ENCODE results near the gene CERKL.
"Not testable (repeated sequence)": the region's sequence is repeated elsewhere in the genome, so short reads cannot be mapped to it uniquely, and the experiment has no call there.

Gene CERKL, protein sequence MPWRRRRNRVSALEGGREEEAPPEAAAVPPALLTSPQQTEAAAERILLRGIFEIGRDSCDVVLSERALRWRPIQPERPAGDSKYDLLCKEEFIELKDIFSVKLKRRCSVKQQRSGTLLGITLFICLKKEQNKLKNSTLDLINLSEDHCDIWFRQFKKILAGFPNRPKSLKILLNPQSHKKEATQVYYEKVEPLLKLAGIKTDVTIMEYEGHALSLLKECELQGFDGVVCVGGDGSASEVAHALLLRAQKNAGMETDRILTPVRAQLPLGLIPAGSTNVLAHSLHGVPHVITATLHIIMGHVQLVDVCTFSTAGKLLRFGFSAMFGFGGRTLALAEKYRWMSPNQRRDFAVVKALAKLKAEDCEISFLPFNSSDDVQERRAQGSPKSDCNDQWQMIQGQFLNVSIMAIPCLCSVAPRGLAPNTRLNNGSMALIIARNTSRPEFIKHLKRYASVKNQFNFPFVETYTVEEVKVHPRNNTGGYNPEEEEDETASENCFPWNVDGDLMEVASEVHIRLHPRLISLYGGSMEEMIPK

DNA sequence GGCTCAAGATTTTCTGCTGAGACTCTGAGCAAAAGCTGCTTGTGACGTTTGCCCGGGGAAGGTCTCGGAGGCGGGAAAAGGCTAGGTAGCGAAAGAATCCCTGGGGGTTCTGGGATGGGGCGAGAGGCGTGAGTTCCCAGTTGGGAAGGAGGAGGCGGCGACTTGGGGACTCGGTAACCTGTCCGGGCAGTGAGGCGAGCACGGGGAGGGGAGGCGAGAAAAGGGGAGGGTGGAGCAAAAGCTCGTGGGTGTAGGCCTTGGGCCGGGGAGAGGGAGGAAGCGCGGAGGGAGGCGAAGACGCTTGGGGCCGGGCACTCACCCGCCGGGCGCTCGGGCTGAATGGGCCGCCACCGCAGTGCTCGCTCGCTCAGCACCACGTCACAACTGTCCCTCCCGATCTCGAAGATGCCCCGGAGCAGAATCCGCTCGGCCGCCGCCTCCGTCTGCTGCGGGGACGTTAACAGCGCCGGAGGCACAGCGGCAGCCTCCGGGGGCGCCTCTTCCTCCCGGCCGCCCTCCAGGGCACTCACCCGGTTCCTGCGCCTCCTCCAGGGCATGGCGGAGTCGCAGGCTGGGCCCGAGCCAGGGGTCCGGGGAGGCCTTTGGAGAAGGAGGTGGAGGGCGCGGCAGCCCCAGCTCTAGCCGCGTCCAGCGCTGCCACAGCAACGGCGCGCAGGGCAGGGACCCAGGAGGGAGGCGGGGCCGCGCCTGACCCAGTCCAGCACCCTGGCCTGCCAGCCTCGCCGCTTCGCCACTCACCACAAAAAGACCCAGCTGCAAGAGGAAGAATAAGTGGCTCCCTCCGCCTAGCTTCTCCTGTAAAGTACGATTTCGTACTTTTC, at the start of gene CERKL:
CERKL (minus strand) TSS at position 656 of the 842 bp plus-strand sequence; CDS start at position 557, 99 bp downstream.
- Histone ChIP-seq H3K4me3 (ENCODE audit: low read depth in 1 of 2, low read length in 2 of 2) (peak within 1 kb of the TSS; percentile 65 to 68), H3K4me1 (ENCODE audit: control insufficient read depth in 1 of 2, insufficient read depth in 2 of 2, low read length in 2 of 2) (peaks cover 27 to 38% of the 10 kb centered on the region in 2 donors), H3K27ac (ENCODE audit: low read depth, low read length) (no peak within 1 kb of the TSS), H3K27me3 (ENCODE audit: control insufficient read depth in 1 of 2, insufficient read depth in 2 of 2, low read length in 2 of 2) (peaks cover 0 to 3% of the 10 kb centered on the region in 2 donors), H3K36me3 (ENCODE audit: control insufficient read depth in 1 of 2, insufficient read depth in 2 of 2, low read length in 2 of 2) (no peaks in the 10 kb centered on the region), H3K9ac (ENCODE audit: low read depth in 1 of 2, low read length in 2 of 2) (peak within 1 kb of the TSS; percentile 19 to 27), H3K9me3 (ENCODE audit: control insufficient read depth in 1 of 2, low read length in 2 of 2) (no peaks in the 10 kb centered on the region)

DNA sequence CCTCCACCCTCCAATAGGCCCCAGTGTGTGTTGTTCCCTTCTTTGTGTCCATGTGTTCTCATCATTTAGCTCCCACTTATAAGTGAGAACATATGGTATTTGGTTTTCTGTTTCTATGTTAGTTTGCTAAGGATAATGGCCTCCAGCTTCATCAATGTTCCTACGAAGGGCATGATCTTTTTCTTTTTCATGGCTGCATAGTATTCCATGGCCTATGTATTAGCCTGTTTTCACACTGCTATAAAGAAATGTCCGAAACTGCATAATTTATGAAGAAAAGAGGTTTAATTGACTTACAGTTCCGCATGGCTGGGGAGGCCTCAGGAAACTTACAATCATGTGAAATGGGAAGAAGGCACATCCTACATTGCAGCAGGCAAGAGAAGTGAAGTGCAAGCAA, 45.6 kb upstream of the CERKL start:
- H3K27ac ChIP-seq (ENCODE audit: low read depth, low read length); H3K4me3 ChIP-seq (ENCODE audit: low read depth in 1 of 2, low read length in 2 of 2); H3K9ac ChIP-seq (ENCODE audit: low read depth in 1 of 2, low read length in 2 of 2); H3K36me3 ChIP-seq (ENCODE audit: control insufficient read depth in 1 of 2, insufficient read depth in 2 of 2, low read length in 2 of 2); H3K4me1 ChIP-seq (ENCODE audit: control insufficient read depth in 1 of 2, insufficient read depth in 2 of 2, low read length in 2 of 2); H3K27me3 ChIP-seq (ENCODE audit: control insufficient read depth in 1 of 2, insufficient read depth in 2 of 2, low read length in 2 of 2); H3K9me3 ChIP-seq (ENCODE audit: control insufficient read depth in 1 of 2, low read length in 2 of 2): not testable (repeated sequence)

DNA sequence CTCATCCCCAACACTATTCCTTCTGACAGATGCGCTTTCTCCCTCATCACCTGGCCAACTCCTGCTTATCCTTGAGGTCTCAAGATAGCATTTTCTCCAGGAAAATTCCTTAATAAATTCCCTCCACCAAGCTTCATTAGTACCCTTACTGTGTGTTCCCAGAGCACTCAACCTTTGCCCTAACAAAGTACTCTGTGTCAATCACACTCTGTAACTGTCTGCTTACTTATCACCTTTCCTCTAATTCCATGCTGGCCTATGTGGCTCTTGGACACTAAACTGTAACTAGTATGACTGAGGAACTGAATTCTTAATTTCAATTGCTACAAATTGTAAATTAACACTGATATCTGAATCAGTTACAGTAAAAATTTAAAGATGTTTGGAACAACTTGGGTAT, 41.3 kb upstream of the CERKL start:
- Histone ChIP-seq H3K27me3 (ENCODE audit: control insufficient read depth in 1 of 2, insufficient read depth in 2 of 2, low read length in 2 of 2) (no peaks in the 10 kb centered on the region), H3K9me3 (ENCODE audit: control insufficient read depth in 1 of 2, low read length in 2 of 2) (no peaks in the 10 kb centered on the region), H3K4me3 (ENCODE audit: low read depth in 1 of 2, low read length in 2 of 2) (no peak overlapping the region), H3K27ac (ENCODE audit: low read depth, low read length) (no peak overlapping the region), H3K36me3 (ENCODE audit: control insufficient read depth in 1 of 2, insufficient read depth in 2 of 2, low read length in 2 of 2) (no peaks in the 10 kb centered on the region), H3K9ac (ENCODE audit: low read depth in 1 of 2, low read length in 2 of 2) (no peak overlapping the region), H3K4me1 (ENCODE audit: control insufficient read depth in 1 of 2, insufficient read depth in 2 of 2, low read length in 2 of 2) (peaks cover 0 to 4% of the 10 kb centered on the region in 2 donors)

DNA sequence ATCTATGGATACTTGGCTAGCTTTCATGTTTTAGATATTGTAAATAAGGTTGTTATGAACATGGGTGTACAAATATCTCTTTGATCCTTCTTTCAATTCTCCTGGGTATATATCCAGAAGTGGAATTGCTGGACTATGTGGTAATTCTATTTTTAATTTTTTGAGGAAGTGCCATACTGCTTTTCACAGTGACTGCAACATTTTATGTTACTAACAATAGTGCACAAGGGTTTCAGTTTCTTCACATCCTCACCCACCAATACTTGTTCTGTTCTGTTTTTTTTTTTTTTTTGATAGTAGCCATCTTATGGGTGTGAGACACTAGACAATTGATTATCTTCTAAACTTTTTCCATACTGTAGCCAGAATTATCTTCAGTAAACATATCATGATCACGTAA, 40.7 kb upstream of the CERKL start:
- peaks cover 0 to 4% of the 10 kb centered on the region in 2 donors for H3K4me1 ChIP-seq (ENCODE audit: control insufficient read depth in 1 of 2, insufficient read depth in 2 of 2, low read length in 2 of 2)

DNA sequence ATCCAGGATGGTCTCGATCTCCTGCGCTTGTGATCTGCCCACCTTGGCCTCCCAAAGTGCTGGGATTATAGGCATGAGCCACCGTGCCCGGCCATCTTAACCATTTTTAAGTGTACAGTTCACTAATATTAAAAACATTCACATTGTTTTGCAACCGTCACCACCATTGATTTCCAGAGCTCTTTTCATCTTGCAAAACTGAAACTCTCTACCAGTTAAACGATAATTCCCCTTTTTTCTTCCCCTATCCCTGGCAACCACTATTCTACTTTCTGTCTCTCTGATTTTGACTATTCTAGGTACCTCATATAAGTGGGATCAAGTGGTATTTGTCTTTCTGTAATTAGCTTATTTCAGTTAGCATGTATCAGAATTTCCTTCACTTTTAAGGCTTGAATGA, 40.2 kb upstream of the CERKL start:
- no peaks in the 10 kb centered on the region for H3K9me3 ChIP-seq (ENCODE audit: control insufficient read depth in 1 of 2, low read length in 2 of 2)
- H3K27me3 ChIP-seq (ENCODE audit: control insufficient read depth in 1 of 2, insufficient read depth in 2 of 2, low read length in 2 of 2): no peaks in the 10 kb centered on the region
- H3K4me1 ChIP-seq (ENCODE audit: control insufficient read depth in 1 of 2, insufficient read depth in 2 of 2, low read length in 2 of 2): peaks cover 0 to 4% of the 10 kb centered on the region in 2 donors
- H3K9ac ChIP-seq (ENCODE audit: low read depth in 1 of 2, low read length in 2 of 2): no peak overlapping the region
- H3K36me3 ChIP-seq (ENCODE audit: control insufficient read depth in 1 of 2, insufficient read depth in 2 of 2, low read length in 2 of 2): no peaks in the 10 kb centered on the region
- no peak overlapping the region for H3K27ac ChIP-seq (ENCODE audit: low read depth, low read length)
- no peak overlapping the region for H3K4me3 ChIP-seq (ENCODE audit: low read depth in 1 of 2, low read length in 2 of 2)

More for the DNA sequence above, 40.7 kb upstream of the CERKL start:
- no peaks in the 10 kb centered on the region for H3K27me3 ChIP-seq (ENCODE audit: control insufficient read depth in 1 of 2, insufficient read depth in 2 of 2, low read length in 2 of 2)
- H3K27ac ChIP-seq (ENCODE audit: low read depth, low read length): no peak overlapping the region
- H3K4me3 ChIP-seq (ENCODE audit: low read depth in 1 of 2, low read length in 2 of 2): no peak overlapping the region
- H3K36me3 ChIP-seq (ENCODE audit: control insufficient read depth in 1 of 2, insufficient read depth in 2 of 2, low read length in 2 of 2): no peaks in the 10 kb centered on the region
- no peaks in the 10 kb centered on the region for H3K9me3 ChIP-seq (ENCODE audit: control insufficient read depth in 1 of 2, low read length in 2 of 2)
- no peak overlapping the region for H3K9ac ChIP-seq (ENCODE audit: low read depth in 1 of 2, low read length in 2 of 2)

DNA sequence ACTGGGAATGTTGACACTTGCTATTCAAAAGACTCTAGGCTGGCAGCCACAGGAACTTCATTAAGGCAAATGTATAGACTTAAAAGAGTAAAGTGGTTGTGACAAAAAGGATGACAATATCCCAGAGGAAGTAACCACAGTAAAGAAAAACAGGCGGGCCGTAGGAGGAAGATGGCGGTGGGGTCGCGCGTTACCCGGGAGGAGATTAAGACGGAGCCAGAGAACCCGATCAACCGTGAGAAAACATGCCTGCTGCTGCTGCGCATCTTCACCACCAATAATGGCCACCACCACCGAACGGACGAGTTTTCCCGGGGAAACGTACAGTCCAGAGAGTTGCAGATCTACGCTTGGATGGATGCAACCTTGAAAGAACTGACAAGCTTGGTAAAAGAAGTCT, 37.4 kb upstream of the CERKL start:
- no peak overlapping the region for H3K9ac ChIP-seq (ENCODE audit: low read depth in 1 of 2, low read length in 2 of 2)
- no peaks in the 10 kb centered on the region for H3K36me3 ChIP-seq (ENCODE audit: control insufficient read depth in 1 of 2, insufficient read depth in 2 of 2, low read length in 2 of 2)
- peaks cover 0 to 4% of the 10 kb centered on the region in 2 donors for H3K4me1 ChIP-seq (ENCODE audit: control insufficient read depth in 1 of 2, insufficient read depth in 2 of 2, low read length in 2 of 2)
- H3K9me3 ChIP-seq (ENCODE audit: control insufficient read depth in 1 of 2, low read length in 2 of 2): no peaks in the 10 kb centered on the region
- no peak overlapping the region for H3K4me3 ChIP-seq (ENCODE audit: low read depth in 1 of 2, low read length in 2 of 2)
- H3K27me3 ChIP-seq (ENCODE audit: control insufficient read depth in 1 of 2, insufficient read depth in 2 of 2, low read length in 2 of 2): no peaks in the 10 kb centered on the region
- no peak overlapping the region for H3K27ac ChIP-seq (ENCODE audit: low read depth, low read length)

DNA sequence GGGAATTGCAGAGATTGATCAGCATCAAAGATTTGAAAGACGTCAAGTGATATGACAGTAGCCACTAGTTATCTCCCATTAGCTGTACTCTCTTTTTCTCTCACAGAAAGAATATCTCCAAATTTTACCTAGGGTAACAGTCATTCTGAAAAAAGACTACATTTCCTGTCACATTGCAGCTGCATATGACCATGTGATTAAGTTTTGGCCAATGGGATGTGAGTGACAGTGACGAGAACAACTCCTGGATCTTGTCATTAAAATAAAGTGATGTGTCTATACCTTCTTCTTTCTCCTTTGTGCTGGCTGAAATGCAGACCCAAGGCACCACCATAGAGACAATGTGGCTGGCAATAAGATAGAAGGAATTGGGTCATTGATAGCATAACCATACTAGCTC, 34.0 kb upstream of the CERKL start:
- no peak overlapping the region for H3K9ac ChIP-seq (ENCODE audit: low read depth in 1 of 2, low read length in 2 of 2)
- H3K9me3 ChIP-seq (ENCODE audit: control insufficient read depth in 1 of 2, low read length in 2 of 2): no peaks in the 10 kb centered on the region
- H3K27ac ChIP-seq (ENCODE audit: low read depth, low read length): no peak overlapping the region
- no peaks in the 10 kb centered on the region for H3K4me1 ChIP-seq (ENCODE audit: control insufficient read depth in 1 of 2, insufficient read depth in 2 of 2, low read length in 2 of 2)
- no peak overlapping the region for H3K4me3 ChIP-seq (ENCODE audit: low read depth in 1 of 2, low read length in 2 of 2)
- peaks cover 0 to 15% of the 10 kb centered on the region in 2 donors for H3K27me3 ChIP-seq (ENCODE audit: control insufficient read depth in 1 of 2, insufficient read depth in 2 of 2, low read length in 2 of 2)
- no peaks in the 10 kb centered on the region for H3K36me3 ChIP-seq (ENCODE audit: control insufficient read depth in 1 of 2, insufficient read depth in 2 of 2, low read length in 2 of 2)

DNA sequence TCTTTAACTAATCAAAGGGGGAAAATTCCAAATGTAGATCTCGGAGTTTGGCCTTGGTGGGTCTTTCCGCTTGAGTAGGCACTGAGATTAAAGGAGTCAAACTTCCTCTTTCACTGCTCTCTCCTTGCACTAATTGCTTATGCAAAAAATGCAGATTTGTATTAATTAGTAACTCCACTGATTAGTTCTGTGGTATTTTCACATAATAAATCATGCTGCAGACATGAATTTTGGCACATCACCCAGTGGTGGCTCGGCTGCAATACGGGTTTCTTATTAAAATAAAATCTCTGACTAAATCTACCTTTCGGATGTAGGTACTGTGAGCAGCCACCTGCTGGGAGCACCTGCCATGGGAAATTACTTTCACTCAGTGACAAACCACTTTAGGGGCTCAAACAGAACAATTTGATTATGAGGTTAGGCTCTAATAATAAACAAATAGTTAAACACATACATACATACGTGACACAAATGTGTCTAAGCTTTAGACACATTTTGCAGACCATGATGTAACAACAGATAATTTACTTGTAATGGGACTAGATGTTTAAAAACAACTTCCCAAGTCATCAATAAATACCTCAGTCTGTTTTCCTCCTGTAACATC, 29.8 kb upstream of the CERKL start:
- Histone ChIP-seq H3K36me3 (ENCODE audit: control insufficient read depth in 1 of 2, insufficient read depth in 2 of 2, low read length in 2 of 2) (no peaks in the 10 kb centered on the region), H3K27me3 (ENCODE audit: control insufficient read depth in 1 of 2, insufficient read depth in 2 of 2, low read length in 2 of 2) (peaks cover 35 to 53% of the 10 kb centered on the region in 2 donors), H3K4me3 (ENCODE audit: low read depth in 1 of 2, low read length in 2 of 2) (no peak overlapping the region), H3K4me1 (ENCODE audit: control insufficient read depth in 1 of 2, insufficient read depth in 2 of 2, low read length in 2 of 2) (peaks cover 5 to 7% of the 10 kb centered on the region in 2 donors), H3K9ac (ENCODE audit: low read depth in 1 of 2, low read length in 2 of 2) (no peak overlapping the region), H3K27ac (ENCODE audit: low read depth, low read length) (no peak overlapping the region), H3K9me3 (ENCODE audit: control insufficient read depth in 1 of 2, low read length in 2 of 2) (no peaks in the 10 kb centered on the region)

DNA sequence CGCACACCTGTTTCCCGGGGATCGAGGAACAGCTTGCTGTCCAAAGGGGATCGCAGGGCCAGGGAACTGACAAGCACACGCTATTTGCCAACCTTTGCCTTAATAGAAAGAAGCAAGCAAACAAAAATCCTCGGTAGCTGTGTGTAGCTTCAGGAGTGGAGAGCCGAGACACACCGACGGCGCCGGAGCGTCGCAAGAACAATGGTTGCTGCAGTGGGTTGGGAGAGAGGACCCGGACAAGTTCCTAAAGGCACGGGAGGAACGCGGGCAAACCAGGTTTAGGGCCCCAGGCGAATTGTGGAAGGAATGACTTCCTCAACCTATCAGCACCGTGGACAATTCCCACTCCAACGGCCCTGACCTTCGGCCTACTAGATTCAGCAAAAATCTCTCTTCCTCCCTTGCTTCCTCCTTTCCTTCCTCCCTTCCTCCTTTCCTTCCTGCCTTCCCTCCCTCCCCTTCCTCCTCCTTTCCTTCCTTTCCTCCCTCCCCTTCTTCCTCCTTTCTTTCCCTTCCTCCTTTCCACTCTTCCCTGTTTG, 28.3 kb upstream of the CERKL start:
- Histone ChIP-seq H3K9ac (ENCODE audit: low read depth in 1 of 2, low read length in 2 of 2) (no peak overlapping the region), H3K4me1 (ENCODE audit: control insufficient read depth in 1 of 2, insufficient read depth in 2 of 2, low read length in 2 of 2) (peaks cover 7 to 14% of the 10 kb centered on the region in 2 donors), H3K4me3 (ENCODE audit: low read depth in 1 of 2, low read length in 2 of 2) (peak overlapping the region in 1 of 2 donors; percentile 21), H3K27ac (ENCODE audit: low read depth, low read length) (no peak overlapping the region), H3K9me3 (ENCODE audit: control insufficient read depth in 1 of 2, low read length in 2 of 2) (no peaks in the 10 kb centered on the region), H3K36me3 (ENCODE audit: control insufficient read depth in 1 of 2, insufficient read depth in 2 of 2, low read length in 2 of 2) (no peaks in the 10 kb centered on the region), H3K27me3 (ENCODE audit: control insufficient read depth in 1 of 2, insufficient read depth in 2 of 2, low read length in 2 of 2) (peaks cover 50 to 68% of the 10 kb centered on the region in 2 donors)

Measured in duodenal mucosa (tissue), 2 donors.